Amniotic stem cell (primary cell): Measurements from ENCODE around the gene PLD4.
"Not testable (repeated sequence)": the region's sequence is repeated elsewhere in the genome, so short reads cannot be mapped to it uniquely, and the experiment has no call there.

Experiments used
- DNase-seq: peaks from one replicate; lab custom pipeline; 2025; lab: John Stamatoyannopoulos, UW

The PLD4 gene

DNA sequence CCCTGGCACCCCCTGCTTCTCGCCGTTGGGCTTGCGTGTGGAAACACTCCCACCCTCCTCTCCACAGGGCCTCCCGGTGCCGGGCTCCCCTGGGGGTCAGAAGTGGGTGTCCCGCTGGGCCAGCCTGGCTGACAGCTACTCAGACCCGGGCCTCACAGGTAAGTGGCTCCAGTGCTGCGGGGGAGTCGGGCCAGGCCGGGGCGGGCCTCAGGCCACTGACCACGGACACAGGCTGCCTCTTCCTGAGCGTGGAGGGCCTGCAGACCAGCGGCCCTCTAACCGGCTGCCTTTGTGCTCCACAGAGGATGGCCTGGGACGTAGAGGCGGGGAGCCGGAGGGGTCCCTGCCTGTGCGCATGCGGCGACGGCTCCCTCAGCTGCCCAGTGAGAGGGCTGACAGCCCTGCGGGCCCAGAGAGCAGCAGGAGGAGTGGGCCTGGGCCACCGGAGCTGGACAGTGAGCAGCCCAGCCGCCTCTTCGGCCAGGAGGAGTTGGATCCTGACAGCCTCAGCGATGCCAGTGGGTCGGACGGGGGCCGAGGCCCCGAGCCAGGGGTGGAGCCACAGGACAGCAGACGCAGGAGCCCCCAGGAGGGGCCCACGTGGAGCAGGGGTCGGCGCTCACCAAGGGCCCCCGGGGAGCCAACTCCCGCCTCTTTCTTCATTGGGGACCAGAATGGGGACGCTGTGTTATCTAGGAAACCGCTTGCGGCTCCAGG lies 38.5 kb upstream of the PLD4 start:
- no peak for DNase-seq

DNA sequence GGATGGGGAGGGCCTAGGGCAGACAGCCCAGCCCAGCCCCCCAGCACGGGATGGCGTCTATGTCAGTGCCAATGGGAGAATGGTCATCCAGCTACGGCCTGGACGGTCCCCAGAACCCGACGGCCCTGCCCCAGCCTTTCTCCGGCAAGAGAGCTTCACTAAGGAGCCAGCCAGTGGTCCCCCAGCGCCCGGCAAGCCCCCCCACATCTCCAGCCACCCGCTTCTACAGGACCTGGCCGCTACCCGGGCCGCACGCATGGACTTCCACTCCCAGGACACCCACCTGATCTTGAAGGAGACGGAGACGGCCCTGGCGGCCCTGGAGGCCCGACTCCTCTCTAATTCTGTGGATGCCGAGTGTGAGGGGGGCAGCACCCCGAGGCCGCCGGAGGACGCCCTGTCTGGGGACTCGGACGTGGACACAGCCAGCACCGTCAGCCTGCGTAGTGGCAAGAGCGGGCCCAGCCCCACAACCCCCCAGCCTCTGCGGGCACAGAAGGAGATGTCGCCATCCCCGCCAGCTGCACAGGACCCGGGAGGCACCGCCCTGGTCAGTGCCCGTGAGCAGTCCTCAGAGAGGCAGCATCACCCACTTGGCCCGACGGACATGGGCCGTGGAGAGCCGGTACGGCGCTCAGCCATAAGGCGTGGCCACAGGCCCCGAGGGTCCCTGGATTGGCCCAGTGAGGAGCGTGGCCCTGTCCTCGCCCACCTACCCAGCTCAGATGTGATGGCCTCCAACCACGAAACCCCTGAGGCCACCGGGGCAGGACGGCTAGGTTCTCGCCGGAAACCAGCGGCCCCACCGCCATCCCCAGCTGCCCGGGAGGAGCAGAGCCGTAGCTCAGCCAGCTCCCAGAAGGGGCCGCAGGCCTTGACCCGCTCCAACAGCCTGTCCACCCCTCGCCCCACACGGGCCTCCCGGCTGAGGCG lies 37.7 kb upstream of the PLD4 start:
- no peak for DNase-seq

DNA sequence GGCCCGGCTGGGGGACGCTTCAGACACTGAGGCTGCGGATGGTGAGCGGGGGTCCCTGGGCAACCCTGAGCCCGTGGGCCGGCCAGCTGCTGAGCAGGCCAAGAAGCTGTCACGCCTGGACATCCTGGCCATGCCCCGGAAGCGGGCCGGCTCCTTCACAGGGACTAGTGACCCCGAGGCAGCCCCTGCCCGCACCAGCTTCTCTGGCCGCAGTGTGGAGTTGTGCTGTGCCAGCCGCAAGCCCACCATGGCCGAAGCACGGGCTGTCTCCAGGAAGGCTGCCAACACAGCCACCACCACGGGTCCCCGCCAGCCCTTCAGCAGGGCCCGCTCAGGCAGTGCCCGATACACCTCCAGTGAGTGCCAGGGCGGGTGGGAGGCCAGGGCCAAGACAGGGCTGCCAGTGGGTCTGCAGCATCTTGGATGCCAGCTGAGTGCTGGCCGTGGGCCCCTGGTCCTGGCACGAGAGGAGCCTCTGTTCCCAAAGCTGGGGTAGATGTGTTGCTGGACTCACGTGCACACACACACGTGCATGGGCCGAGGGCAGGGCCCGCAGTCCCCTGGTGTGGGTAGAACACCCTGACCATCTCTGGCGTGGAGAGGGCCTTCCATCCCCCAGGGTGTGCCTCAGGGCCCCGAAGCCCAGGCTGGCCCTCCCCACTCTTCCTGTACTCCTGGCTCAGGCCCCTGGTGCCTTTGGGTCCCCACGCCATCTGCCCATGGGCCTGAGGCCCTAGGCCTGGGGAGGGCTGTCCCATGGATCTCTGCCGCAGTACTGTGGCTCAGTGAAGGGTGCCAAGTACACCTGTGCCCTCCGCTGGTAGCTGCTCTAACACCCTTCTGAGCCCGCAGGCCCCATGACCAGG lies 36.8 kb upstream of the PLD4 start:
- DNase-seq = no peak

DNA sequence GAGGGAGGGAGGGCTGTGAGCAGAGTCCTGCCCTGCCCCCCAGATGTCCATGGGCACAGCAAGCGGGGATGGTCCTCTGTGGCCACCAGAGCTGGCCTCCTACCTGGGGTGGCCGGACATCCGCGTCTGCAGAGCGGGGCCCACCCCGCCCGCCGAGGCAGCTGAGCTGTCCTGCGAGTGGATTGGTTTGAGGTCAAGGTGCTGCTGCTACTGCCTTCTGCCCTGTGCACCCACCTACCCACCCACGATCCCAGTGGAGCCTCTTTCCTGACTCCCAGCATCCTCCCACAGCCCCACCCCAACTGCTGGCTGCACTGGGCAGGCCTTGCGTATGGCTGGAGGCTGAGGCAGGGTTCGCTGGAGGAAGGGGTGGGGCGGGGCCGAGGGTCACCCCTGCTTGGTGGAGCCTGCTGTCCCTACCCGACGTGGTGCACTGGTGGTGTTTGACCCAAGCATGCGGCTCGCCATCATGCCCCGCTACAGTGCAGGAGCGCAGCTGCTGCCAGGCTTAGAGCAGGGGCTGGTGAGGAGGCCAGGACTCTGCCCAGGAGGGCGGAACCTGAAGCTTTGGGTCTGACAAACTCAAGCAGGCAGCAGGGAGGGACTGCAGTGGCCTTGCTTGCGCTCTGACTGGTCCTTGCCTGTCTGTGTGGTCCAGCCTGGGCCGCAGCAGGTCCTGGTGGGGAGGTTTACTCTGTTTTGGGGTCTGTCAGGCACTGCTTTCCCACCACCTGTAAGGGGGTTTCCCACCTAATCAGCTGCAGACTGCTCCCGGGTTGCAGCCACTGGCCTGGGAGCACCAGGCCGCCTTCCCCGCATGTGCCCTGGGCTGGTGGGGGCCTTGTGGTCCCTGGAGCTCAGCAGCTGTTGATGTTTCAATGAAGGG lies 35.9 kb upstream of the PLD4 start:
- no peak for DNase-seq

DNA sequence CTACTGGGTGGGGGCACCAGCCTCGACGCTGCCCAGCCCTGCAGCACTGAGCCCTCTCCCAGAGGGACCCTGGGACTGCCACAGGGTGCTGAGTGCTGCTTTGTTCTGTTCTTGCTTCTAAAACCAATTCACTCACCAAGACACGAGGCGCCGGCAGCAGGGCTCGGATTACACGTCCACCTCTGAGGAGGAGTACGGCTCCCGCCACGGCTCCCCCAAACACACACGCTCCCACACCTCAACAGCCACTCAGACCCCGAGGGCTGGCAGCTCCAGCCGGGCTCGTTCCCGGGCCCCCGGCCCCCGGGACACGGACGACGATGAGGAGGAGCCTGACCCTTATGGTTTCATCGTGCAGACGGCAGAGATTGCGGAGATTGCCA lies 35.3 kb upstream of the PLD4 start:
- no peak for DNase-seq

DNA sequence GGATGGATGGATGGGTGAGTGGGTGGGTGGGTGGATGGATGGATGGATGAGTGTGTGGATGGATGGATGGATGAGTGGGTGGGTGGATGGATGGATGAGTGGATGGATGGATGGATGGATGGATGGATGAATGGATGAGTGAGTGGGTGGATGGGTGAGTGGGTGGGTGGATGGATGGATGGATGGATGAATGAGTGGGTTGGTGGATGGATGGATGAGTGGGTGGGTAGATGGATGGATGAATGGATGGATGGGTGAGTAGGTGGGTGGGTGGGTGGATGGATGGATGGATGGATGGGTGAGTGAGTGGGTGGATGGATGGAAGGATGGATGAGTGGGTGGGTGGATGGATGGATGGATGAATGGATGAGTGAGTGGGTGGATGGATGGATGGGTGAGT lies 34.4 kb upstream of the PLD4 start:
- DNase-seq = not testable (repeated sequence)

DNA sequence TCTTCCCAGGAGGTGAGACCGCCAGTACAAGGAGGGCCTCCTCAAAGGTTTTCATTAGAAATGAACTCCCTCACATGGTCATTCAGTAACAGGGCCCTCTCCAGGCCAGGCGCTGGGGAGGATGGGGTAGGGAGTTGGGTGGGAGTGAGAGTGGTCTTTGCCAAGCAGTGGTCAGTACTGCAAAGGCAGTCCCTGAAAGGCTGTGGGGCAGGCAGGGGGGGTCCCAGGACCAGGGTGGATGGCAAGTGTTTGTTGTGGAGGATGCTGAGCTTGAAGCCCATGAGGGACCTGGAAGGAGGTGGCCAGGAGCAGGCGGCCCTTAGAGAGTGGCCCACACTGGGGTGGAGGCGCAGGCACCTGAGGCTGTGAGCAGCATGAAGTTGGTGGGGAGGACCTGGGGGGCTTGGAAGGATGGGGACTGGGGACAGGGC lies 33.5 kb upstream of the PLD4 start:
- no peak for DNase-seq

DNA sequence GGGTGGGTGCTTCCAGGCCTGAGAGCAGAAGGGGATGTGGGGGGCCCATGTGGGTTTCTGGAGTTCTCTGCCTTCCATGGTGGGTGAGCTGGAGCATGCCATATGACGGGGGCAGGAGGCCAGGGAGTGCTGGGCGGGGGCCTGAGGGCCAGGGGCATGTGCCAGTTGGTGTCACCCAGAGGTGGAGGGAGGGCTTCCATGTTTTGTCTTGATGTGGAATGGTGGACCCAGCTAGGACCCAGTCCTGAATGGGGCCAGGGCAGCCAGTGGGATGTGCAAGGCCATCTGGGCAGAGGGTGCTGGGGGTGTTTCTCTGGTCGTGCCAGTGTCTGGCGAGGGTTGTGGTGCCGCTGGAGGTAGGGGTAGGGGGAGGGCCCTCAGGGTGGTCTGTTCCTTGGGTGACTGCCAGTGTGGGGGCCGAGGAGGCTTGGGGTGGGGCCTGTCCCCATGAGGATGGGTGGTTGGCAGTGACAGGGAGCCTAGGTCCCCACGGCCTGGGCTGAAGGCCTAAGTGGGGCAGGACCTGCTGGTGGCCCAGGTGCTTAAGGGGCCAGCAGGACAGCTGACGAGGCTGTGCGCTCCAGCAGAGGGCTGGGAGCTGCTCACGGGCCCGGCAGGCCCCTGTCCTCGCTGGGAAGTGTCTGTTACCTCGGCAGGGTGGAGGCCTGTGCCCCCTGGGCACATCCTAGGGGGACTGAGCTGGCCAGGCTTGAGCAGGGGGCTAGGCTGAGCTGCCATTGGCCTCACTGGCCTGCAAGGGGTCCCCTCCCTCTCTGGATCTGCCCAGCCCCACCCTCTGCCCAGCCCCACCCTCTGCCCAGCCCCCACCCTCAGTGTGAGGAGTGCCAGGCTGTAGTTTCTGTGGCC lies 32.8 kb upstream of the PLD4 start:
- no peak for DNase-seq

DNA sequence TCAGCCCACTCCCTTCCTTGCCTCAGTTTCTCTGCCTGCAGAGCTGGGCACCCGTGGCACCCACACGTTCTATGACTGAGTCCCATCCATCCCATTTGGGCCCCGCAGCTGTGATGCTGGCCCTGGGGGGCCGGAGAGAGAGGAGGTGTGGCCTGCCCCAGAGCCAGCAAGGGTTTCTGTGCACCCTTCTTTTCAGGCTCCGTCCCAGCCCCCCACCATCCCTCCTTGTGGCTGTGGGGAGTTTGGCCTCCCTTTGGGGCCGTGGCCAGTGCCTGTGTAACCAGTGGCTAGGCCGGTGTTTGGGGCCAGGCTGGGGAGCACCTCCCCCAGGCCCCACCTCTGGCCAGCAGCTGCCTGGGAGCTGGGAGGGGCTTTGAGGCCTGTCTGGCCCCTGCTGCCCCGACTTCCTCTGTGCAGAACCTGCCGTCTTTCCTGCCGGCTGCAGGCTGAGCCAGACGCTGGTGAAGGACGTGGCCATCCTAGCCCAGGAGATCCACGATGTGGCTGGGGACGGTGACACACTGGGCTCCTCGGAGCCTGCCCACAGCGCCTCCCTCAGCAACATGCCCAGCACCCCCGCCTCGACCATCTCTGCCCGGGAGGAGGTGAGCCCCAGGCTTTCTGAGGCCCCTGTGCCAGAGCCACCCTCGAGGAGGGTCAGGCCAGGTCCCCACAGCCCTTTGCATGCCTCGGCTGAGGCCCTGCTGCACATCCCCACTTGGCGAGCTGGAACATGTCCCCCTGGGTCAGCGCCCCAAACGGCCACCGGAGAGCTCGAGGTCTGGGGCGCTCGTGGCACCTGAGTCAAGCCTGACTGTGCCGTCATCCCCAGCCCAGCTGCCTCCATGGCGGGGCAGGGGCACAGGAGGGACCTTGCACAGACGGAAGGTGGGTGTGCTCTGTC lies 31.9 kb upstream of the PLD4 start:
- DNase-seq = no peak

DNA sequence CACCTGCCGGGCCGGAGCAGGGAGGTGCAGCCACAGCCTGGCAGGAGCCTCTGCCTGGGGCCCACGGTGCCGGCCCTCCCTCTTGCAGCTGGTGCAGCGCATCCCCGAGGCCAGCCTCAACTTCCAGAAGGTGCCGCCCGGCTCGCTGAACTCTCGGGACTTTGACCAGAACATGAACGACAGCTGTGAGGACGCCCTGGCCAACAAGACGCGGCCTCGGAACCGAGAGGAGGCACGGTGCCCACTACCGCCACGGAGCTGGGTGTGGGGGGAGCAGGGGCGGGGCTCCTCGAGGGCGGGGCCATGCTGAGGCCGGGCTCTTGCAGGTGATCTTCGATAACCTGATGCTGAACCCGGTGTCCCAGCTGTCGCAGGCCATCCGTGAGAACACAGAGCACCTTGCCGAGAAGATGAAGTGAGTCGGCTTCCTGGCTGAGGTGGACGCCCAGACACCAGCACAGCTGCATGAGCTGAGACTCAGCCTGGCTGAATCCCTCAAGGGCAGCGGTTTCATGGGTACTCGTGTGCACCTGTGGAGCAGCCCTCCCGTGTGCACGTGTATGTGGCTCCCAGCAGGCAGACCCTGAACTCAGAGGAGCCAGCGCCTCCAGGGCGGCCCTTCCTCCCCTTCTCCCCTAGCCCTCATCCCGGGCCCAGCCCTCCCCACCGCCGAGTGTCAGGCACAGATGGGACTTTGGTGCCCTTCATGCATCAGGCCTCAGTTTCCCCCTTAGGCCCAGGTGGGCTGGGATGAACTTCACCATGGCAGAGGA lies 31.1 kb upstream of the PLD4 start:
- no peak for DNase-seq

DNA sequence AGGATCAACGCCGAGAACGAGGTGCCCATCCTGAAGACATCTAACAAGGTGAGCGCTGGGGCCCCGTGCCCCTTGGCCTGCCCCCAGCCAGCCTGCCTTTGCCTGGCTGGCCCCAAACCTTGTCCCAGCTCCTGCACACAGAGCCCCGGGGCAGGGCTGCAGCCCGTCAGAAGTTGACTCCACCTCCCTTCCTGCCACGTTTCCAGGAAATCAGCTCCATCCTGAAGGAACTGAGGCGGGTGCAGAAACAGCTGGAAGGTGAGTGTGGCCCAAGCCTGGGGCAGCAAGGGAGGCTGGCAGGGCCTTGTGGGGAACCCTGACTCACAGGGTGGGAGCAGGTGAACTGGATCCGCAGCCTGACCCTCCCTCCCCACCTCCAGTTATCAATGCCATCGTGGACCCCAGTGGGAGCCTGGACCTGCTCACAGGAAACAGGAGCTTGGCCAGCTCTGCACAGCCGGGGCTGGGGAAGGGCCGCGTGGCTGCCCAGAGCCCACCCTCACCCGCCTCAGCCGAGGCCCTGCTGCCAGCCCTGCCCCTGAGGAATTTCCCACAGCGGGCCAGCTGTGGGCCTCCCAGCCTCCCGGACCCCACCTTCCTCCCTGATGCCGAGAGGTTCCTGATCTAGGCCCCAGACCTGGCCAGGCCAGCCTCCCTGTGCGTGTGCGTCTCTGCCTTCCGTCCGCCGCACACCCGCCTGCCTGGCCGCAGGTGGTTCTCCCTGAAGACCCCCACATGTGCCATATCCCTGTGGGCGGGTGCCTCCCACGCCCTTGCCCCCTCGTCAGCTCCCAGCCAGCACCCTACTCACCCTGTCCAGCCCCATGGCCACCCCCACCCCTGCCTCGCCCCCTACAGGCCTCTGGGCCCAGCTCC lies 30.1 kb upstream of the PLD4 start:
- no peak for DNase-seq

DNA sequence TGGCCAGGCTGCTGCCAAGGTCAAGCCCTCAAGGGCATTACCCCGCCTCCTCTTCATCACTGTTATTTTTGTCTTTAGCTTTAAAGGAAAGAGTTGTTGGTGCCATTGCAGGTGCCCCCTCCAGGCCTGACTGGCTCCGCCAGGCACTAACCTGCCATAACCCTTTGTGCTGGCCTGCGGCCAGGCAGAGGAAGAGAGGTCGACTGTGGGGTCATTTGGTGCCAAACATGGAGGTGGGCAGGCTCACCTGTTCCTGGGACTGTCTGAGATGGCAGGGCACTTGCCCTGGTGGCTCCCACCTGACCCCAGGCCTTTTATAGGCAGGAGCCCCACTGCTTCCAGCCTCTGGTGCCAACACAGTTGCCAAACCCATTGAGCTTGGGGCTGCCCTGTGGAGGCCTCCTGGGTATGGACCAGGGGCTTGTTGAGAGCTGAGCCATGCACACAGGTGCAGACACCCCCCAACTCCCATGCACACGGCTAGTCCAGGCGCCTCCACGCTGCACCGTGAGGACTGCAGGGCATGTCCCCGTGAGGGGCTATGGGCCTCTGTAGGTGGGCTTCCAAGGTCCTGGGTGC lies 29.4 kb upstream of the PLD4 start:
- no peak for DNase-seq

DNA sequence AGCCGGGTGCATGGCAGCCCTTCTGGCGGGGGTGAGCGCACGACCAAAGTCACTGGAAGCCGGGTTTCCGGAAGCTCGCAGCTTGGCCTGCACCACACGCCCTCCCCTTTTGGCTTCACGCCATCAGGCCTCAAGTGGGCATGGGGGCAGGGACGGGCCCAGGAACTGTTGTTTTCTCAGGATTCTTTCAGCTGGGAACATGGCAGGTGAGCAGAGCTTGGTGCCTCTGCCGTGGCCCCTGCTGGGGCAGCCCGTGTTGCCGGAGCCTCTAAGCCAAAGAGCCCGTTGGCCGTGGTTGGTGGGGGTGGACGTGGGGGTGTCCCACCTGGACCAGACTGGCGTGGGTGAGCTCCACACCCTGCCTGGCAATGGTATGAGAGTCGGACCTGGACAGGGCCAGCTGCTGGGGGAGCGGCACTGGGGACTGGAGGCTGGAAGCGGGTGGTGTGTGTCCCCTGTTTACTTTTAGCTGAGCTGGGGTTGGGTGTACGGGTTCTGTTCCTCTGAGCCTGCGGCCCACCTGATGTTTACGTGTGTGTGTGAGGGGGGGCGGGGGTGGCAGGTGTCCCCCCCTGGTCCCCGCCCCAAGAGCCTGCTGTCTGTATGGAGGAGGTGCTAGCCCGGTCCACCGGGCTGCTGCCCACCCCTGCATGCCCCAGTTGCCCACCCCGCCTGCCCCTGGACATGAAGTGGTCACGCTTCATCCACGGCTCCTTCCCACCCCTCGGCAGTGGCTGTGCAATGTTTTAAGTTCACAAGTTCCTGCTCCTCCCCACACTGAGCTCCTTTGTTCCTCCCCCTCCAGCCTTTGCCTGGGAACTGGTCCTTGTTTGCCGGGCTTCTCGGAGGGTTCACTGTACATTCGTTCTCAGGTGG lies 28.7 kb upstream of the PLD4 start:
- DNase-seq = no peak

DNA sequence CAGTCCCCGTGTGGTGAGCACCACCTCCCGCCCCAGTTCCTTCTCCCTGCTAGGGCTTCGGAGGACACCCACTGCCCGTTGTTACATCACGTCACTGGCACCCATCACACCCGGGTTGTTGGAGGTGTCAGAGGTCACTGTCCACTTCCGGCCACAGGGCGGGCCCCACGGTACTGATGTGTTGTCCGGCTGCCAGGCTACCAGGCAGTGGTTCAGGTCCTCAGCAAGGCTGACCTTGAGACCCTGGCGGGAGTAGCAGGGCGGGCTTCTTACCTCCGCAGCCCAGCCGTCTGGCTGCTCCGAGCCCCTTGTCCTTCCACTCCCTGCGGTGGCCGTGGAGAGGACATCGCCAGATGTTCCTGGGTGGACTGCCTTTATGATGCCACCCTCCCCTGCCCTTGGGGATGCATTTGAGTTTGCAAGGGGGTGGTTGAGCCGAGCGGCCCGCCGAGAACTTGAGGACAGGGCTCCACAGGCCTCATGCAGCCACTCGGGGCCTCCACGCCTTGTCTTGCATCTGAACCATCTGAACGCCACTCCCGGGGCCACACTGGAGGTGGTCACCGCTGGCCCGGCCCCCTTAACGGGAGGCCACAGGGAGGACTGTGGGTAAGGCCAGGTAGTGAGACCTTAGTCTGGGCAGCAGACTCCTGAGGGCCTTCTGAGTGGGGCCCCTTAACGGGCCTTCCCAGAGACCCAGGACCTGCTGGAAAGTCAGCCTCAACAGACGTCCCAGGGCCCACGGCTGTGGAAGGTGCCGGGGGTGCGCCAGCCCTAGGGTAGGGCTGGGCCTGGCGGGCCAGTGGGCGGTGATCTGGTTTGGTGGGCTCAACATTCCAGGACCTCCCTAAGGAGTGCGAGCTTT lies 27.1 kb upstream of the PLD4 start:
- no peak for DNase-seq

DNA sequence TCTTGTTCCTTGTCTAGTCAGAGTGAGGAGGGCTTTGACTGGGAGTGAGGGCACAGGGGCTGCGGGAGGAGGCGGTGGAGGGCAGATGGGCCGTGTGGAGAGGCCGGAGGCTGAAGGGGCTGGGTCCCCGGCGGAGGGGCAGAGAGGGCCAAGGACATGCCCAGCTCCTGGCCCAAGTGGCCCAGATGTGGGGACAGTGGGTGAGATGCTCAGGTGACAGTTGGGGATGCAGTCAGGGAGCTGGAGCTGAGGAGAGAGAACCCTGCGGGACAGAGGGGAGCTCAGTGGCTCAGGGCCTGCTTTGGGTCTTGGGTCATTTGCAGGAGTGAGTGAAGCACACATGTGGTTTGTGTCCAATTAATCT lies 26.5 kb upstream of the PLD4 start:
- DNase-seq = no peak
